Measurements from ENCODE around the gene OPA1. TPM values are rescaled to one million over a fixed set of nuclear protein-coding genes. Genes with fewer than 3 reads are reported as not detected.

The OPA1 gene
- total and polyA plus RNA-seq, 2 of the 8 experiments (the other 6 are each of a cell fraction or from before 2014, with no cell fraction given): 20.3 to 109 TPM

DNA sequence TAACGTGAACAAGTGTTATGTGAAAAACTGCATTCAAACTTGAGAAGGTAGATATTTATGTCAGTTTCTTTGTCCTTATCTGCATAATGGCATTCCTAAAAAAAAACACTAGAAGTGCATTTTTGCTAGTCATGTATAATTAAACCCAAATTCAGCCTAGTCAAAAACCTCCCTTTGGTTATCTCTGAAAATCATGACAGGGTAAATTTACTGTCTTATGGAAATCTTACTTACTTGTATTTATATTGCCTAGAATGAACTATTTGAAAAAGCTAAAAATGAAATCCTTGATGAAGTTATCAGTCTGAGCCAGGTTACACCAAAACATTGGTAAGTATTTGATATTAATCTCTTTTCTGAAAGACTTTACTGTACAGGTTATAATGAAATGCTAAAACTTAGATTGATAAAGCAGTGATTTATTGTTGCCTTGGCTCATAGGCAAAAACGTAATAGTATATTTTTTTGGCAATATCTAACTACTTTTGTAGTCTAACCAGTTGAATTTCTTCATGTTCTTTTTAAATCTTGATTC lies 55.6 kb downstream of the OPA1 start:
- Histone ChIP-seq H2BK20ac (ENCODE audit: low read length) (no peak overlapping the region), H2BK5ac (ENCODE audit: low read depth, low read length) (no peak overlapping the region), H3K4me3 (ENCODE audit: extremely low read depth in 1 of 4, insufficient read depth in 2 of 4, low read depth in 3 of 4, low read length in 4 of 4) (no peak overlapping the region), H3K79me2 (ENCODE audit: control insufficient read depth in 1 of 2, insufficient read depth in 2 of 2, low read length in 2 of 2) (no peaks in the 10 kb centered on the region), H2AK5ac (ENCODE audit: low read depth, low read length) (no peak overlapping the region), H3K27ac (ENCODE audit: low read depth, low read length) (no peak overlapping the region), H3K9ac (replicated peaks in 1 of 4; ENCODE audit: extremely low read depth in 1 of 4, low read depth in 3 of 4, low read length in 3 of 4) (no peak overlapping the region), H3K14ac (ENCODE audit: insufficient read length) (no peak overlapping the region), H3K4me2 (ENCODE audit: insufficient read depth in 1 of 2, low read depth in 2 of 2, low read length in 2 of 2) (no peak overlapping the region), H2BK120ac (replicated peaks; ENCODE audit: low read depth, low read length) (no peak overlapping the region), H4K20me1 (replicated peaks in 1 of 2; ENCODE audit: control insufficient read depth in 1 of 2, insufficient read depth in 2 of 2, low read length in 2 of 2) (no peaks in the 10 kb centered on the region), H3K56ac (replicated peaks; ENCODE audit: insufficient read length, low read depth, low read length) (no peak overlapping the region), H3K23me2 (ENCODE audit: low read depth, low read length) (no peaks in the 10 kb centered on the region), H4K5ac (ENCODE audit: insufficient read length, low read depth, low read length) (no peak overlapping the region), H3K4me1 (replicated peaks in 1 of 4; ENCODE audit: control insufficient read depth in 3 of 4, insufficient read depth in 4 of 4, low read length in 3 of 4) (no peaks in the 10 kb centered on the region; a peak in 1 of 7 replicates), H3K36me3 (ENCODE audit: control insufficient read depth in 2 of 4, insufficient read depth in 4 of 4, low read length in 3 of 4) (peaks cover 5 to 67% (median 31%) of the 10 kb centered on the region in 4 experiments), H4K91ac (replicated peaks; ENCODE audit: insufficient read length, low read length) (no peak overlapping the region), H2BK12ac (ENCODE audit: low read depth, low read length) (no peak overlapping the region), H2BK15ac (ENCODE audit: low read length) (no peak overlapping the region), H3K79me1 (ENCODE audit: low read depth, low read length) (no peaks in the 10 kb centered on the region), H3K23ac (ENCODE audit: insufficient read length) (no peak overlapping the region), H3K27me3 (replicated peaks in 1 of 4; ENCODE audit: control insufficient read depth in 3 of 4, extremely low read depth in 1 of 4, insufficient read depth in 3 of 4, low read length in 3 of 4) (no peaks in the 10 kb centered on the region), H3K9me3 (ENCODE audit: insufficient read depth in 2 of 2, low read depth in 1 of 2, low read length in 1 of 2) (no peaks in the 10 kb centered on the region), H2AFZ (ENCODE audit: low read length) (no peak overlapping the region), H4K8ac (ENCODE audit: extremely low read depth, insufficient read depth, low read length) (no peak overlapping the region), H3K18ac (ENCODE audit: extremely low read depth, low read length) (no peak overlapping the region), H3K4ac (replicated peaks; ENCODE audit: insufficient read length, low read depth, low read length) (no peak overlapping the region)
- ChIA-PET POLR2A (ENCODE audit: partially characterized antibody) (no interaction called here), CTCF (ENCODE audit: partially characterized antibody) (no interaction called here)
- TF ChIP-seq CREB1 (IDR thresholded peaks at IDR 0.05): no peak
- TF ChIP-seq, protein P1, sequence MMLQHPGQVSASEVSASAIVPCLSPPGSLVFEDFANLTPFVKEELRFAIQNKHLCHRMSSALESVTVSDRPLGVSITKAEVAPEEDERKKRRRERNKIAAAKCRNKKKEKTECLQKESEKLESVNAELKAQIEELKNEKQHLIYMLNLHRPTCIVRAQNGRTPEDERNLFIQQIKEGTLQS (IDR thresholded peaks at IDR 0.05; ENCODE audit: insufficient read depth, low read depth, low read length): no peak
- no peak for TF ChIP-seq CHD2 (IDR thresholded peaks at IDR 0.05; ENCODE audit: low read length)
- FAIRE-seq (no peak), DNase-seq (ENCODE audit: low read depth in 1 of 2, low spot score in 2 of 2) (no peak)
- 87% methylated on average over 2 of the region's 2 CpGs; no CpG with 5 or more reads in 1 of the 2 experiments for WGBS, 2 experiments (ENCODE audit: extremely low coverage in 1 of 2, insufficient coverage in 1 of 2, insufficient read length in 1 of 2, insufficient replicate concordance in 2 of 2, low coverage in 1 of 2, low lambda C conversion rate in 2 of 2, missing lambda C conversion rate in 1 of 2)

Data from H1 (cell line).